Thoracic aorta (tissue), 2 donors: ENCODE measurements around the gene HOXA5. TPM values are rescaled to one million over a fixed set of nuclear protein-coding genes. Genes with fewer than 3 reads are reported as not detected.

Experiments
- ATAC-seq: fragments of 150-250 bp; one replicate; pipeline ENCODE4 v1.8.0; 2017; ENCODE audit warnings: low read depth; ENCODE audit not compliant: insufficient number of reproducible peaks, low FRiP score
- DNase-seq: peaks from one replicate; pipeline ENCODE4 v3.0.0-alpha.2; 2020; ENCODE audit warnings: low spot score
- H3K27ac ChIP-seq, 2 donors: fragments of 200-600 bp; sonication (generic); 1 replicate in 1 of 2; 2 replicates in 1 of 2; pipeline ENCODE4 v1.5.1; 2016; ENCODE audit warnings: mild to moderate bottlenecking in 2 of 2, moderate library complexity in 2 of 2
- H3K27me3 ChIP-seq: fragments of 200-600 bp; sonication (generic); replicated peaks from 2 replicates; pipeline ENCODE4 v1.6.0; 2016; ENCODE audit warnings: mild to moderate bottlenecking; ENCODE audit not compliant: insufficient read depth
- H3K36me3 ChIP-seq: fragments of 200-600 bp; sonication (generic); one replicate; pipeline ENCODE4 v1.5.1; 2016
- H3K4me1 ChIP-seq, 2 donors: fragments of 200-600 bp; sonication (generic); 1 replicate in 1 of 2; 2 replicates in 1 of 2; pipeline versions ENCODE4 v1.5.1 to v1.6.0; 2016; ENCODE audit warnings: low read depth in 2 of 2, mild to moderate bottlenecking in 1 of 2; ENCODE audit not compliant: control insufficient read depth in 1 of 2
- H3K4me3 ChIP-seq: fragments of 200-600 bp; sonication (generic); 2 replicates; pipeline ENCODE4 v1.5.1; 2016; ENCODE audit warnings: mild to moderate bottlenecking
- H3K9me3 ChIP-seq: fragments of 200-600 bp; sonication (generic); 2 replicates; pipeline ENCODE4 v1.5.1; 2016
- CTCF ChIP-seq: fragments of 200-600 bp; sonication (generic); IDR thresholded peaks from one replicate; pipeline ENCODE4 v1.5.1; 2019; ENCODE audit warnings: antibody characterized with exemption
- total RNA-seq, 2 donors: library from RNA; depleted of rRNA; stranded (reverse); fragments of >200 nt; gene quantifications; one replicate each; pipeline versions ENCODE4 v1.1.0 to v1.2.3, GENCODE V29; 2016

HOXA5 gene
- total RNA-seq, 2 donors from 2014 or later: 0.35 to 1.2 TPM

- H3K9me3 ChIP-seq: no peaks in the 10 kb centered on the region
- peak overlapping the region; percentile 99 for H3K4me3 ChIP-seq
- peak overlapping the region; percentile 96 to 99 for H3K27ac ChIP-seq
- DNase-seq (no peak), ATAC-seq (no peak)
- peaks cover 17 to 38% of the 10 kb centered on the region in 2 donors for H3K4me1 ChIP-seq
- TF ChIP-seq CTCF: no peak
- no peaks in the 10 kb centered on the region for H3K27me3 ChIP-seq
- H3K36me3 ChIP-seq: no peaks in the 10 kb centered on the region
These were observed 29.3 kb downstream of the HOXA5 start for GRCh38 chr7:27113991-27114769.

- no peak for ATAC-seq
- H3K27me3 ChIP-seq: no peaks in the 10 kb centered on the region
These were observed 30.2 kb downstream of the HOXA5 start for GRCh38 chr7:27112955-27113949.

GRCh38 chr7:27112361-27112760 lies 31.1 kb downstream of the HOXA5 start:
- Histone ChIP-seq H3K27me3 (no peaks in the 10 kb centered on the region), H3K27ac (peak overlapping the region; percentile 87 to 96), H3K4me3 (peak overlapping the region; percentile 99), H3K36me3 (no peaks in the 10 kb centered on the region), H3K9me3 (no peaks in the 10 kb centered on the region), H3K4me1 (peaks cover 21 to 46% of the 10 kb centered on the region in 2 donors)
- no peak for DNase-seq
- TF ChIP-seq CTCF: no peak
- no peak for ATAC-seq

More at GRCh38 chr7:27112955-27113949, 30.2 kb downstream of the HOXA5 start:
- Histone ChIP-seq H3K9me3 (no peaks in the 10 kb centered on the region), H3K4me1 (peaks cover 21 to 38% of the 10 kb centered on the region in 2 donors), H3K36me3 (no peaks in the 10 kb centered on the region), H3K27ac (peak overlapping the region; percentile 87 to 96), H3K4me3 (peak overlapping the region; percentile 99)
- DNase-seq: no peak
- no peak for TF ChIP-seq CTCF

GRCh38 chr7:27111751-27112277 lies 31.7 kb downstream of the HOXA5 start:
- no peak for TF ChIP-seq CTCF
- Histone ChIP-seq H3K4me1 (peaks cover 21 to 51% of the 10 kb centered on the region in 2 donors), H3K27me3 (no peaks in the 10 kb centered on the region), H3K9me3 (no peaks in the 10 kb centered on the region), H3K27ac (peak overlapping the region; percentile 87 to 96), H3K36me3 (no peaks in the 10 kb centered on the region), H3K4me3 (peak overlapping the region; percentile 99)
- ATAC-seq (no peak), DNase-seq (no peak)
